ENCODE results near the gene ARHGAP19.
"Not testable (repeated sequence)": the region's sequence is repeated elsewhere in the genome, so short reads cannot be mapped to it uniquely, and the experiment has no call there.

ARHGAP19 gene

GRCh38 chr10:97321032-97321803 lies 28.8 kb upstream of the ARHGAP19 start:
- no peak for DNase-seq

GRCh38 chr10:97320480-97321031 lies 28.1 kb upstream of the ARHGAP19 start:
- DNase-seq, result no peak

- peak; percentile 60 for DNase-seq
Observed at GRCh38 chr10:97319671-97320479, 27.4 kb upstream of the ARHGAP19 start.

- peak; percentile 92 for DNase-seq
Observed at GRCh38 chr10:97318772-97319651, 26.6 kb upstream of the ARHGAP19 start, which contains the start of gene FRAT1. TSS of gene FRAT1 (plus strand) at chr10:97319271. CDS start at chr10:97319454, 183 bp downstream.

- no peak for DNase-seq
Observed at GRCh38 chr10:97314671-97315070, 22.2 kb upstream of the ARHGAP19 start.

GRCh38 chr10:97312897-97313296 lies 20.5 kb upstream of the ARHGAP19 start:
- DNase-seq, result no peak

GRCh38 chr10:97311111-97311626 lies 18.7 kb upstream of the ARHGAP19 start:
- DNase-seq, result no peak

GRCh38 chr10:97307866-97308780 lies 15.7 kb upstream of the ARHGAP19 start:
- no peak for DNase-seq

GRCh38 chr10:97307441-97307840 lies 15.0 kb upstream of the ARHGAP19 start:
- no peak for DNase-seq

- DNase-seq, result no peak
Observed at GRCh38 chr10:97302088-97302791, 9.8 kb upstream of the ARHGAP19 start.

- no peak for DNase-seq
Observed at GRCh38 chr10:97300980-97301379, 8.5 kb upstream of the ARHGAP19 start.

- DNase-seq, result no peak
Observed at GRCh38 chr10:97298223-97298571, 5.8 kb upstream of the ARHGAP19 start.

- DNase-seq, result no peak
Observed at GRCh38 chr10:97297556-97298222, 5.3 kb upstream of the ARHGAP19 start.

- DNase-seq, result no peak
Observed at GRCh38 chr10:97292862-97293198, 393 bp upstream of the ARHGAP19 start.

GRCh38 chr10:97291357-97292096 lies 910 bp downstream of the ARHGAP19 start:
- no peak for DNase-seq

GRCh38 chr10:97290576-97291356 lies 1.7 kb downstream of the ARHGAP19 start:
- DNase-seq, result not testable (repeated sequence)

GRCh38 chr10:97290076-97290475 lies 2.4 kb downstream of the ARHGAP19 start:
- DNase-seq, result not testable (repeated sequence)

- no peak for DNase-seq
Observed at GRCh38 chr10:97280783-97281182, 11.7 kb downstream of the ARHGAP19 start.
